ENCODE data around the gene UBL4A.

UBL4A gene

DNA sequence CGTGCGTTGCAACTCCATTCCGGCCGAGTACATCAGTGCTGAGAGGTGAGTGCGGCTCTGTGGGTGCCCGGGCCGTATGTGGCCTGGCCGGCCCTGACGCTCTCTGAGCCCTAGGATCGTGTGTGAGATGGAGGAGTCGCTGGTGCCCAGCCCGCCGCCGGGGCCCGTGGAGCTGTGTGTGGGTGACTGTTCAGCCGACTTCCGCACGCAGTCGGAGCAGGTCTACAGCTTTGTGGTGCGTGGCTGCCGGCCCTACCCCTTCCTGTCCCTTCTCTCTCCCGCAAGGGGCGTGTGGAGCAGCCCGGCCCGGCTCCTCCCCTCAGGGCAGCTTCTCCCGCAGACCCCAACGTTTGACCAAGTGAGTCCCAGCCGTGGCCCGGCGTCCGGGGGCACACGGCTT, 20.4 kb downstream of the UBL4A start:
- FAIRE-seq (no peak), DNase-seq (ENCODE audit: insufficient read length, low spot score) (no peak)

DNA sequence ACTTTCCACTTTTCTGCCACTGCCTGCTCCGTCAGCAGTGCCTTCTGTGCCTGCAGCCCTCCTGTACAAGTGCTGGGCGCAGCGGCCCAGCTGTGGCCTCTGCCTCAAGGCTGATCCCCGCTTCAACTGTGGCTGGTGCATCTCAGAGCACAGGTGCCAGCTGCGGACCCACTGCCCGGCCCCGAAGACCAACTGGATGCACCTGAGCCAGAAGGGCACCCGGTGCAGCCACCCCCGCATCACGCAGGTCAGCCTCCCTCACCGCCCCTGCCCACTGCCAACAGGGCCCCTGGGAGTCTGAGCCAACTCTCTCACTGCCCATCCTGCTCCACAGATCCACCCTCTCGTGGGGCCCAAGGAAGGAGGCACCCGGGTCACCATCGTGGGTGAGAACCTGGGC, 20.8 kb downstream of the UBL4A start:
- DNase-seq (ENCODE audit: insufficient read length, low spot score) (no peak), FAIRE-seq (no peak)

GRCh38 chrX:154464806-154465365, 21.5 kb downstream of the UBL4A start:
- no peak for FAIRE-seq

DNA sequence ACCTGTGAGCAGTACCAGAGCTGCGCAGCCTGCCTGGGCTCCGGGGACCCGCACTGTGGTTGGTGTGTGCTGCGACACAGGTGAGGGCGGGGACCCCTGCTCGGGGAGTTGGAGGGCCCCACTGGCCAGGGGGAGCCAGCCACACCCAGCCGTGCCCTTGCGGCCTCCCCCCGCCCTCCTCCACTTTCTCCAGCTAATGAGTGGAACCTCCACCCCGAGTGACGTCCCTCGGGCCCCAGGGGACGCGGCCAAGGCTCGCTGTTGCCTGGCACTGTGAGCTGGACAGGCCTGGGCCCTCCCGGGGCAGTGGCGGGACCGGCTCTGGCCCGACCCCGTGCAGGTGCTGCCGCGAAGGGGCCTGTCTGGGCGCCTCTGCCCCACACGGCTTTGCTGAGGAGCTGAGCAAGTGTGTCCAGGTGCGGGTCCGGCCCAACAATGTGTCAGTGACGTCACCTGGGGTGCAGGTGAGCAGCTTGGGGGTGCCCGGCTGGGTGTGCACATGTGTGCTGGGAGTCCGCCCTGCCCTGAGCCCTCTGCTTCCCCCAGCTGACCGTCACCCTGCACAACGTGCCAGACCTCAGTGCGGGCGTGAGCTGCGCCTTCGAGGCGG, 22.7 kb downstream of the UBL4A start:
- no peak for FAIRE-seq

More at GRCh38 chrX:154464806-154465365, 21.5 kb downstream of the UBL4A start:
- no peak for DNase-seq (ENCODE audit: insufficient read length, low spot score)

GRCh38 chrX:154462396-154462795, 24.0 kb downstream of the UBL4A start:
- no peak for FAIRE-seq
- DNase-seq (ENCODE audit: insufficient read length, low spot score) = no peak

More for the DNA sequence above, 22.7 kb downstream of the UBL4A start:
- DNase-seq (ENCODE audit: insufficient read length, low spot score) = no peak

DNA sequence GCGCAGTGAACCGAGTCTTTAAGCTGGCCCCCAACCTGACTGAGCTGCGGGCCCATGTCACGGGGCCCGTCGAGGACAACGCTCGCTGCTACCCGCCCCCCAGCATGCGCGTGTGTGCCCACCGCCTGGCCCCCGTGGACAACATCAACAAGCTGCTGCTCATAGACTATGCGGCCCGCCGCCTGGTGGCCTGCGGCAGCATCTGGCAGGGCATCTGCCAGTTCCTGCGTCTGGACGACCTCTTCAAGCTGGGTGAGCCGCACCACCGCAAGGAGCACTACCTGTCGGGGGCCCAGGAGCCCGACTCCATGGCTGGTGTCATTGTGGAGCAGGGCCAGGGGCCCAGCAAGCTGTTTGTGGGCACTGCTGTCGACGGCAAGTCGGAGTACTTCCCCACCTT, 26.1 kb downstream of the UBL4A start:
- DNase-seq (ENCODE audit: insufficient read length, low spot score) (no peak), FAIRE-seq (no peak)

DNA sequence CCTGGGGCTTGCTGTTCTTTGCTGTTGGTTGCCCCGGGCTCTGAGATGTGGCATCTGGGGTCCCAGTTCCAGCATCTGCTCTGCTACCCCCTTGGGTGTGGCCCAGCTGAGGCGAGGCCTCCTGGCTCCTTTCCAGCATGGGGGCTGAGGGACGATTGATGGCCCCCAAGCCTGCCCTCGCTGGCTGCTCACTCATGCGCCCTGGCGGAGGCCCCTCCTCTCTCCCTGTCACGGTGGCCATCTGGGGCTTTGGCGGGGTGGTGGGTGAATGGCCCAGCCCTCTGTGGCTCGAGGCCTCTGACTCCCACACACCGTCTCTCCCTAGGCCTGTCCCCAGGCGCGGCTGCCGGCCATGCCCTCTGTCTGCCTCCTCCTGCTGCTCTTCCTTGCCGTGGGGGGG, 26.6 kb downstream of the UBL4A start:
- DNase-seq (ENCODE audit: insufficient read length, low spot score) = no peak
- FAIRE-seq = no peak

- DNase-seq (ENCODE audit: insufficient read length, low spot score) (no peak), FAIRE-seq (no peak)
Measured at GRCh38 chrX:154458954-154459778, 27.2 kb downstream of the UBL4A start.

GRCh38 chrX:154458116-154458953, 28.1 kb downstream of the UBL4A start, which contains the start of gene PLXNA3:
PLXNA3 (plus strand) TSS chrX:154458281; CDS start chrX:154460184, 1,903 bp downstream.
- FAIRE-seq (no peak), DNase-seq (ENCODE audit: insufficient read length, low spot score) (peak; percentile 21)

GRCh38 chrX:154457491-154458115, 28.8 kb downstream of the UBL4A start:
- DNase-seq (ENCODE audit: insufficient read length, low spot score) (peak; percentile 32), FAIRE-seq (no peak)

GRCh38 chrX:154452823-154453222, 33.6 kb downstream of the UBL4A start:
- FAIRE-seq = no peak
- no peak for DNase-seq (ENCODE audit: insufficient read length, low spot score)

DNA sequence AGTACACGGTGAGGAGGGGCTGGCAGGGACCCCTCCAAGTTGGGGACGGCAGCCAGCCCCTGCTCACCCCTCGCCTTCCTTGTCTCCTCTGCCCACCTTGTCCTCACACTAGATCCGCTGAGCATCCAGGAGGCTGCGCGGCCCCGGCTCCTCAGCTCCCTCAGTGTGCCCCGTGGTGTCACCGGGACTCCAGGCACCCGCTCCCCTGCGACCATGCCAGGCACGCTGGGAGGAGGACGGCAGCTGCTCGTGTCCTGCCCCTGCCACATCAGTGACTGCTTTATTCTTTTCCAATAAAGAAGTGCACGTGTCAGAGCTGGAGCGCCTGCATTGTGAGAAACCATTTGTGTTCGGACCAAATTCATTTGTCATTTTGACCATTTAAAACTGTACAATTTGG, 36.1 kb downstream of the UBL4A start:
- FAIRE-seq = no peak

GRCh38 chrX:154449618-154450017, 36.8 kb downstream of the UBL4A start:
- no peak for FAIRE-seq
- DNase-seq (ENCODE audit: insufficient read length, low spot score) = no peak

More for the DNA sequence above, 36.1 kb downstream of the UBL4A start:
- no peak for DNase-seq (ENCODE audit: insufficient read length, low spot score)

GRCh38 chrX:154448484-154448883, 37.9 kb downstream of the UBL4A start:
- FAIRE-seq = no peak
- DNase-seq (ENCODE audit: insufficient read length, low spot score) = no peak

- no peak for FAIRE-seq
- no peak for DNase-seq (ENCODE audit: insufficient read length, low spot score)
Measured at GRCh38 chrX:154446430-154446829, 40.0 kb downstream of the UBL4A start.

GRCh38 chrX:154445776-154446175, 40.6 kb downstream of the UBL4A start:
- FAIRE-seq = no peak
- no peak for DNase-seq (ENCODE audit: insufficient read length, low spot score)

- no peak for DNase-seq (ENCODE audit: insufficient read length, low spot score)
- no peak for FAIRE-seq
Measured at GRCh38 chrX:154444755-154445246, 41.6 kb downstream of the UBL4A start.

GRCh38 chrX:154443992-154444754, 42.2 kb downstream of the UBL4A start, which contains the start of gene FAM50A:
FAM50A (plus strand) TSS chrX:154444141; CDS start chrX:154444236, 95 bp downstream.
- DNase-seq (ENCODE audit: insufficient read length, low spot score) (peak; percentile 47), FAIRE-seq (no peak)

DNA sequence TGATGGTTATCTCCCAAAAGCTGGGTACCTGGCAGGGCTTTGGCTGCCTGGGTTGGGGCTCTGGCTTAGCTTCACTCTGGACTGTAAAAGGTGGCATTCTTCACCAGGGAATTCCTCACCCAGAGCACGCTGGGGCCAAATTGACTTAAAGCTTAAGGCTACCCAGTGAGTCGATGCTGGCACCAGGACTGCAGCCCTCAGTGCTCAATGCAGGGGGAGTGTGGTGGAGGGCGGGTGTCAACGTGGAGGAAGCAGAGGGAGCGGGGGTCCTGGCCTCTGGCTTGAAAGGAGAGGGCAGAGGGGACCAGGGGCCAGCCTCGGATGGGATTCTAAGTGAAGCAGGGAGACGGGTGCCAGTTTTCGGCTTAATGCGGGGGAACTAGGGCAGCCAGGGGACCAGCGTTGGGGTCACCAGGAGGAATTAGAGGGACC, 42.9 kb downstream of the UBL4A start:
- no peak for FAIRE-seq
- DNase-seq (ENCODE audit: insufficient read length, low spot score) = no peak
